GM12878 (cell line): ENCODE measurements around the gene TKTL1. TPM values are rescaled to one million over a fixed set of nuclear protein-coding genes. Genes with fewer than 3 reads are reported as not detected.

Source experiments
- ATAC-seq: fragments of 200-7000 bp; cut with Tn5 transposase; 3 replicates; pipeline ENCODE4 v1.9.1; 2020; ENCODE audit warnings: mild to moderate bottlenecking, moderate library complexity
- BruUV-seq: library from RNA; stranded (reverse); fragments of 400-500 nt; replicated peaks from 2 replicates; lab custom pipeline; 2021; lab: Mats Ljungman, UMichigan
- CTCF ChIA-PET: fragments of 300-600 bp; sonication (Branson Sonifier 250); formaldehyde crosslinking; extraction: SDS; loops from one replicate; lab custom pipeline; 2021; ENCODE audit warnings: inconsistent platforms; lab: Yijun Ruan, JAX
- POLR2A ChIA-PET: fragments of 350-600 bp; formaldehyde crosslinking; extraction: SDS; loops from one replicate; lab custom pipeline; 2021; ENCODE audit warnings: inconsistent platforms; lab: Charles Lee
- RAD21 ChIA-PET: fragments of 300-600 bp; sonication (Branson Sonifier 250); formaldehyde crosslinking; loops from one replicate; lab custom pipeline; 2023; ENCODE audit warnings: antibody characterized with exemption; ENCODE audit not compliant: unreplicated experiment; lab: Charles Lee
- SMC1A ChIA-PET: fragments of 300-600 bp; sonication (Branson Sonifier 250); formaldehyde crosslinking; loops from one replicate; lab custom pipeline; 2023; ENCODE audit not compliant: unreplicated experiment, uncharacterized antibody; lab: Charles Lee
- DNase-seq: peaks from one replicate; pipeline ENCODE4 v3.0.0-alpha.2; 2011; ENCODE audit warnings: low read depth, low spot score
- FAIRE-seq: peaks from 3 replicates; lab custom pipeline; 2011; peaks lifted over from hg19 to GRCh38; lab: Jason Lieb, UNC
- H2AFZ ChIP-seq: 2 replicates; pipeline ENCODE4 v1.6.0; 2011; ENCODE audit warnings: low read depth, low read length, control low read depth; ENCODE audit not compliant: control insufficient read depth
- H3K27ac ChIP-seq: 2 replicates; pipeline ENCODE4 v1.5.1; 2011; ENCODE audit warnings: control low read depth; ENCODE audit not compliant: control insufficient read depth, insufficient read depth
- H3K27me3 ChIP-seq, 2 experiments: replicated peaks in 1 of 2; 2 replicates each; pipeline versions ENCODE4 v1.6.0 to v1.6.1; 2011; ENCODE audit warnings: low read length in 1 of 2; ENCODE audit not compliant: control insufficient read depth in 2 of 2, insufficient read depth in 2 of 2
- H3K36me3 ChIP-seq, 2 experiments: 2 replicates each; pipeline ENCODE4 v1.5.1; 2011; ENCODE audit warnings: low read length in 1 of 2; ENCODE audit not compliant: control insufficient read depth in 2 of 2, insufficient read depth in 2 of 2
- H3K4me1 ChIP-seq: 2 replicates; pipeline ENCODE4 v1.6.1; 2011; ENCODE audit warnings: mild to moderate bottlenecking, low read length, moderate library complexity, mixed read lengths; ENCODE audit not compliant: control insufficient read depth, insufficient read depth
- H3K4me2 ChIP-seq: 2 replicates; pipeline ENCODE4 v1.6.0; 2011; ENCODE audit warnings: control low read depth; ENCODE audit not compliant: control insufficient read depth, insufficient read depth
- H3K4me3 ChIP-seq: fragments of 200-600 bp; sonication (generic); 2 replicates; pipeline ENCODE4 v1.5.1; 2016
- H3K79me2 ChIP-seq: 2 replicates; pipeline ENCODE4 v1.6.0; 2011; ENCODE audit warnings: low read length; ENCODE audit not compliant: control insufficient read depth, insufficient read depth
- H3K9ac ChIP-seq: 2 replicates; pipeline ENCODE4 v1.8.0; 2011; ENCODE audit warnings: low read length, control low read depth, mixed read lengths; ENCODE audit not compliant: control insufficient read depth, insufficient read depth
- H3K9me3 ChIP-seq: replicated peaks from 3 replicates; pipeline ENCODE4 v1.5.1; 2011; ENCODE audit warnings: mild to moderate bottlenecking, low read length; ENCODE audit not compliant: control insufficient read depth, insufficient read depth
- H4K20me1 ChIP-seq: 2 replicates; pipeline ENCODE4 v1.6.0; 2011; ENCODE audit not compliant: control insufficient read depth, insufficient read depth
- POLR2A ChIP-seq: IDR thresholded peaks from 2 replicates; pipeline ENCODE4 v1.6.1; 2011; ENCODE audit warnings: low read depth, mild to moderate bottlenecking, low read length
- ZNF274 ChIP-seq: IDR thresholded peaks from one replicate; pipeline ENCODE4 v1.8.0; 2011; ENCODE audit not compliant: insufficient read length, insufficient read depth
- WGBS: methylation state at CpG from one replicate; pipeline ENCODE4 v1.1.6; 2016; ENCODE audit warnings: low lambda C conversion rate; ENCODE audit not compliant: insufficient replicate concordance, insufficient coverage; ENCODE audit errors: missing lambda C conversion rate; 5-methylcytosine and 5-hydroxymethylcytosine counted together
- in situ Hi-C: fragments of 300-500 bp; cut with MboI; formaldehyde crosslinking; loops from 9 replicates; pipeline ENCODE4 v1.14.3; 2018; ENCODE audit warnings: mixed read lengths
- intact Hi-C: fragments of 100-400 bp; cut with micrococcal nuclease; formaldehyde crosslinking; loops from one replicate; pipeline ENCODE4 v1.14.2; 2022; ENCODE audit not compliant: unreplicated experiment
- polyA plus RNA-seq, 11 experiments: library from polyadenylated mRNA; depleted of rRNA in 4 of 11; unstranded in 6 of 11; stranded (reverse) in 5 of 11; fragments of >200 nt; fragmentation: Nextera tagmentation in 4 of 11; fragmentation: Illumina TruSeq in 1 of 11; extraction: Ambion mirVana in 4 of 11; extraction: Trizol in 1 of 11; gene quantifications; 1 replicate in 1 of 11; 2 replicates in 10 of 11; pipeline versions ENCODE4 v1.2.1 to v1.2.3, GENCODE V29; 2011 to 2016; ENCODE audit warnings: inconsistent platforms in 2 of 11, missing spikeins in 2 of 11, low read depth in 1 of 11
- total RNA-seq, 4 experiments: library from RNA; depleted of rRNA in 3 of 4; stranded (reverse); fragments of >200 nt in 3 of 4; fragmentation: Illumina TruSeq in 1 of 4; extraction: Trizol in 1 of 4; gene quantifications; 2 replicates each; pipeline versions ENCODE4 v1.2.1 to v1.2.3, GENCODE V29; 2013 to 2021
- TF ChIP-seq, protein P1 (sequence below): fragments of 450-650 bp; IDR thresholded peaks from 2 replicates; pipeline ENCODE4 v1.6.1; 2018; ENCODE audit warnings: mild to moderate bottlenecking, low read depth, moderate library complexity; ENCODE audit not compliant: partially characterized antibody
- TF ChIP-seq, protein P2 (sequence below): IDR thresholded peaks from 2 replicates; pipeline ENCODE4 v1.6.1; 2012; ENCODE audit warnings: improper control_type of control experiment, low read depth, low read length; ENCODE audit not compliant: insufficient replicate concordance

Gene TKTL1
- total and polyA plus RNA-seq, 10 of the 15 experiments (the other 5 are each of a cell fraction or from before 2014, with no cell fraction given), result 0.01 to 0.07 TPM; not detected in 8

DNA sequence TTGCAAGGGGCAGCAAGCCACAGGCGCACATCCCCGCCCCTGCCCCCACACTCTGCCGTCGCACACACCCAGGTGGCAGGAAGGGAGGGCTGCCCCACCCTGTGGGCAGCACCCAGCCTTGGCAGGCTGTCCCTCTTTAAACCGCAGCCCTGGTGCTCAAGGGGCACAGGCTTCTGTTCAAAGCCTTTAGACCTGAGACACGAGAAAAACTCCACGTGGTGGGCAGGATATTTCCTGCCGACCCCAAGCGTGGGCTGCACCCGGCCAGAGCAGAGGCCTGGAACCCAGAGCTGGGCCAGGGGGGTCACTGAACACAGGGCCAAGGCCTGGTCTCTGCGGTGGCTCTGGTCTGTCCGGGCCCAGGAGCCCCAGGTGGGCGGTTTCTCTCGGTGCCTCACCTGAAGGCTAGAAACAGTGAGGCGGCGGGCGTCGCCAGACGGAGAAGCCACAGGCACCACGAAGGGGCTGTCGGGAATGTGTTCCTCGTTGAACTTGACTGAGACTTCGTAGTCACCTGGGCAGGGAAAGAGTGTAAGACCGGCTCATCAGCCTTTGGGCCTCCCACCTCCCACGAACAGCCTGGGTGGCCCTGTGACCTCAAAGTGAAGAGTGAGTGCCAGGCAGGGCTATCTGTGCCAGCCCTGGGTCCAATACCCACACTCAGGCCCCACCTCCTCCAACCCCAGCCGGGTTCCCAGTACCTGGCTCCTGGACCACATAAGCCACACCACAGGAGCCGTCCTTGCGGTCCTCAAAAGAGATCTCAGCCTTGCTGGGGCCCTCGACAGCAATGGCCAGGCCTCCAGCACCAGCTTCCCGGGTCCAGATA, 55.8 kb downstream of the TKTL1 start:
- H4K20me1 ChIP-seq, result no peaks in the 10 kb centered on the region
- H3K4me1 ChIP-seq, result no peaks in the 10 kb centered on the region
- in situ Hi-C loops, result no loop called here
- no peaks in the 10 kb centered on the region; the same call in 2 of the 3 replicates for H3K9me3 ChIP-seq
- peaks cover 0 to 45% of the 10 kb centered on the region in 2 experiments; a peak in 2 of 4 replicates for H3K36me3 ChIP-seq
- no peak overlapping the region for H3K9ac ChIP-seq
- H3K27ac ChIP-seq, result no peak overlapping the region
- DNase-seq (no peak), FAIRE-seq (no peak), ATAC-seq (no peak)
- no peak overlapping the region for H3K4me2 ChIP-seq
- H3K27me3 ChIP-seq, result no peaks in the 10 kb centered on the region
- ChIA-PET SMC1A (no interaction called here), CTCF (no interaction called here), POLR2A (no interaction called here), RAD21 (no interaction called here)
- WGBS, result 27% methylated on average over 30 of the region's 30 CpGs
- H2AFZ ChIP-seq, result no peak overlapping the region
- intact Hi-C loops, result no loop called here
- no peak overlapping the region for H3K4me3 ChIP-seq
- TF ChIP-seq, protein P1, sequence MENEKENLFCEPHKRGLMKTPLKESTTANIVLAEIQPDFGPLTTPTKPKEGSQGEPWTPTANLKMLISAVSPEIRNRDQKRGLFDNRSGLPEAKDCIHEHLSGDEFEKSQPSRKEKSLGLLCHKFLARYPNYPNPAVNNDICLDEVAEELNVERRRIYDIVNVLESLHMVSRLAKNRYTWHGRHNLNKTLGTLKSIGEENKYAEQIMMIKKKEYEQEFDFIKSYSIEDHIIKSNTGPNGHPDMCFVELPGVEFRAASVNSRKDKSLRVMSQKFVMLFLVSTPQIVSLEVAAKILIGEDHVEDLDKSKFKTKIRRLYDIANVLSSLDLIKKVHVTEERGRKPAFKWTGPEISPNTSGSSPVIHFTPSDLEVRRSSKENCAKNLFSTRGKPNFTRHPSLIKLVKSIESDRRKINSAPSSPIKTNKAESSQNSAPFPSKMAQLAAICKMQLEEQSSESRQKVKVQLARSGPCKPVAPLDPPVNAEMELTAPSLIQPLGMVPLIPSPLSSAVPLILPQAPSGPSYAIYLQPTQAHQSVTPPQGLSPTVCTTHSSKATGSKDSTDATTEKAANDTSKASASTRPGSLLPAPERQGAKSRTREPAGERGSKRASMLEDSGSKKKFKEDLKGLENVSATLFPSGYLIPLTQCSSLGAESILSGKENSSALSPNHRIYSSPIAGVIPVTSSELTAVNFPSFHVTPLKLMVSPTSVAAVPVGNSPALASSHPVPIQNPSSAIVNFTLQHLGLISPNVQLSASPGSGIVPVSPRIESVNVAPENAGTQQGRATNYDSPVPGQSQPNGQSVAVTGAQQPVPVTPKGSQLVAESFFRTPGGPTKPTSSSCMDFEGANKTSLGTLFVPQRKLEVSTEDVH, result no peak
- no peak for TF ChIP-seq ZNF274
- TF ChIP-seq, all 136 proteins: peak for 0
- BruUV-seq, result no TSS peak
- no peaks in the 10 kb centered on the region for H3K79me2 ChIP-seq

DNA sequence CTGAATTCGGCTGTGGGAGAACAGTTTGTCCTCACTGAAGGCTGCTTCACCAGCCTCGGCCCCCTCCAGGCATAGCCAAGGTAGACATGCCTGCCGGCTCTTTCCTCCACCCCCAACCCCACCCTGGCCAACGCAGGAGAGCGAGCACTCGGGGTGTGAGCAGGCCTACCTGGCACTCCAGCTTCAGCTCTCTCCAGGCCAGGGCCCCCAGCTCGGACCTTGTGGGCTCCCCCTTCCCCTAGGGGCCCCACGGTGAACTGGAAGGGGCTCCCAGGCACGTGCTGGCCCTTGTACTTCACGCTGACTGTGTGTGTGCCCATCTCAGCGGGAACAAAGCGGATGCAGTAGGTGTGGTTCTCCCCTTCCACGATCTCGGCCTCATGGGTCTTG, 56.4 kb downstream of the TKTL1 start:
- Histone ChIP-seq H3K36me3 (peaks cover 0 to 49% of the 10 kb centered on the region in 2 experiments; a peak in 2 of 4 replicates), H3K4me2 (no peak overlapping the region), H3K79me2 (no peaks in the 10 kb centered on the region), H3K4me3 (no peak overlapping the region), H3K27me3 (no peaks in the 10 kb centered on the region), H3K9ac (no peak overlapping the region), H3K4me1 (no peaks in the 10 kb centered on the region), H4K20me1 (no peaks in the 10 kb centered on the region), H3K9me3 (no peaks in the 10 kb centered on the region; the same call in 2 of the 3 replicates), H2AFZ (no peak overlapping the region), H3K27ac (no peak overlapping the region)
- intact Hi-C loops, result no loop called here
- in situ Hi-C loops, result no loop called here
- SMC1A ChIA-PET, result no interaction called here
- ATAC-seq (no peak), DNase-seq (no peak), FAIRE-seq (no peak)
- RAD21 ChIA-PET, result no interaction called here
- no TSS peak for BruUV-seq
- WGBS, result 54% methylated on average over 14 of the region's 14 CpGs
- CTCF ChIA-PET, result no interaction called here
- TF ChIP-seq, protein P2, sequence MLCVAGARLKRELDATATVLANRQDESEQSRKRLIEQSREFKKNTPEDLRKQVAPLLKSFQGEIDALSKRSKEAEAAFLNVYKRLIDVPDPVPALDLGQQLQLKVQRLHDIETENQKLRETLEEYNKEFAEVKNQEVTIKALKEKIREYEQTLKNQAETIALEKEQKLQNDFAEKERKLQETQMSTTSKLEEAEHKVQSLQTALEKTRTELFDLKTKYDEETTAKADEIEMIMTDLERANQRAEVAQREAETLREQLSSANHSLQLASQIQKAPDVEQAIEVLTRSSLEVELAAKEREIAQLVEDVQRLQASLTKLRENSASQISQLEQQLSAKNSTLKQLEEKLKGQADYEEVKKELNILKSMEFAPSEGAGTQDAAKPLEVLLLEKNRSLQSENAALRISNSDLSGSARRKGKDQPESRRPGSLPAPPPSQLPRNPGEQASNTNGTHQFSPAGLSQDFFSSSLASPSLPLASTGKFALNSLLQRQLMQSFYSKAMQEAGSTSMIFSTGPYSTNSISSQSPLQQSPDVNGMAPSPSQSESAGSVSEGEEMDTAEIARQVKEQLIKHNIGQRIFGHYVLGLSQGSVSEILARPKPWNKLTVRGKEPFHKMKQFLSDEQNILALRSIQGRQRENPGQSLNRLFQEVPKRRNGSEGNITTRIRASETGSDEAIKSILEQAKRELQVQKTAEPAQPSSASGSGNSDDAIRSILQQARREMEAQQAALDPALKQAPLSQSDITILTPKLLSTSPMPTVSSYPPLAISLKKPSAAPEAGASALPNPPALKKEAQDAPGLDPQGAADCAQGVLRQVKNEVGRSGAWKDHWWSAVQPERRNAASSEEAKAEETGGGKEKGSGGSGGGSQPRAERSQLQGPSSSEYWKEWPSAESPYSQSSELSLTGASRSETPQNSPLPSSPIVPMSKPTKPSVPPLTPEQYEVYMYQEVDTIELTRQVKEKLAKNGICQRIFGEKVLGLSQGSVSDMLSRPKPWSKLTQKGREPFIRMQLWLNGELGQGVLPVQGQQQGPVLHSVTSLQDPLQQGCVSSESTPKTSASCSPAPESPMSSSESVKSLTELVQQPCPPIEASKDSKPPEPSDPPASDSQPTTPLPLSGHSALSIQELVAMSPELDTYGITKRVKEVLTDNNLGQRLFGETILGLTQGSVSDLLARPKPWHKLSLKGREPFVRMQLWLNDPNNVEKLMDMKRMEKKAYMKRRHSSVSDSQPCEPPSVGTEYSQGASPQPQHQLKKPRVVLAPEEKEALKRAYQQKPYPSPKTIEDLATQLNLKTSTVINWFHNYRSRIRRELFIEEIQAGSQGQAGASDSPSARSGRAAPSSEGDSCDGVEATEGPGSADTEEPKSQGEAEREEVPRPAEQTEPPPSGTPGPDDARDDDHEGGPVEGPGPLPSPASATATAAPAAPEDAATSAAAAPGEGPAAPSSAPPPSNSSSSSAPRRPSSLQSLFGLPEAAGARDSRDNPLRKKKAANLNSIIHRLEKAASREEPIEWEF, result no peak
- TF ChIP-seq POLR2A, result peak; percentile 49
- POLR2A ChIA-PET, result no interaction called here
